Liver (tissue), 3 donors: ENCODE measurements around the gene DNAH1.

Experiments used
- CTCF ChIP-seq: fragments of 150-350 bp; IDR thresholded peaks from 2 replicates; pipeline ENCODE4 v1.5.1; 2017; ENCODE audit warnings: improper control_type of control experiment, low read depth, low read length; ENCODE audit not compliant: missing input control
- EGR1 ChIP-seq, 2 donors: IDR thresholded peaks; 2 replicates each; pipeline ENCODE4 v1.6.1; 2016 to 2018; ENCODE audit warnings: antibody characterized with exemption in 2 of 2, low read depth in 2 of 2
- MAX ChIP-seq: IDR thresholded peaks from 2 replicates; pipeline ENCODE4 v1.6.1; 2016; ENCODE audit warnings: antibody characterized with exemption
- SP1 ChIP-seq: IDR thresholded peaks from 2 replicates; pipeline ENCODE4 v1.6.1; 2018; ENCODE audit warnings: antibody characterized with exemption, mild to moderate bottlenecking
- ZBTB33 ChIP-seq: IDR thresholded peaks from 2 replicates; pipeline ENCODE4 v1.6.1; 2016; ENCODE audit warnings: antibody characterized with exemption
- donor health status: healthy.
- donor health status: healthy.

- no peak for TF ChIP-seq CTCF
- TF ChIP-seq SP1: no peak
- no peak for TF ChIP-seq MAX
- TF ChIP-seq EGR1 (IDR thresholded peaks at IDR 0.05; ENCODE audit: low read depth in 2 of 2): no peak
- TF ChIP-seq ZBTB33: no peak
Observed at GRCh38 chr3:52281981-52282801, 33.9 kb upstream of the DNAH1 start.
